ENCODE data around the gene BCAR3.

Gene BCAR3

DNA sequence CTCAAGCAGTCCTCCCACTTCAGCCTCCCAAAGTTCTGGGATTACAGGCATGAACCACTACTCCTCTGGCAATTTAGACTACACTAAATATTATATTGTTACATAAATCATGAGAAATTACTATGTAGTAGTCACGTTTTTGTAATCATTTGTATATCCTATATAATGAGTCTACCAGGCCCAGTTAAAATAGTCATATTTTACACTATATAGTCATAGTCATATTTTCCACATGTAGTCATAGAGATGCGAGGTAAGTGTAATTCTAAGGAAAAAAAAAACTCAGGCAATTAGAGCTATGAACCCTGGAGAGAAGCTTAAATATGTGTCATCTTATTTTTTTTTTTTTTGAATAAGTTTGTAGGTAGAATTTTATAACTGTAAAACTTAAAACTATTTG lies 143.7 kb downstream of the BCAR3 start:
- DNase-seq, result no peak

DNA sequence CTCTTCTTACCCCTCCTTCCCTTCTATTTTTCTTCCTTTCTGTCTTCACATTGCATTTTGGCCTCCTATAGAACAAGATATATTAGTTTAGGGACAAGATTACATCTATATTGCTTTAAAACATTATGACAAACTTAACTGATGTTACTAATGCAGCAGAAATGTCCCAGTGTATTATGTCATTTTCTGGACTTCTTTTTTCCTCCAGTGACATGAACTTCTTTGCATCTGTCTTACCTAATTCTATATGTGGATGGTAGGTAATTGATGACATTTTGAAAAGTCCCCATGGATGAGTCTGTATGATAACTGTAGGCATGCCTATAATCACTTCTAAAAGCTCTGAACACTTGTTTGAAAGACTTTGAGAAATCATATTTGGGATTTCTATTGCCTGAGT lies 144.2 kb downstream of the BCAR3 start:
- no peak for DNase-seq

DNA sequence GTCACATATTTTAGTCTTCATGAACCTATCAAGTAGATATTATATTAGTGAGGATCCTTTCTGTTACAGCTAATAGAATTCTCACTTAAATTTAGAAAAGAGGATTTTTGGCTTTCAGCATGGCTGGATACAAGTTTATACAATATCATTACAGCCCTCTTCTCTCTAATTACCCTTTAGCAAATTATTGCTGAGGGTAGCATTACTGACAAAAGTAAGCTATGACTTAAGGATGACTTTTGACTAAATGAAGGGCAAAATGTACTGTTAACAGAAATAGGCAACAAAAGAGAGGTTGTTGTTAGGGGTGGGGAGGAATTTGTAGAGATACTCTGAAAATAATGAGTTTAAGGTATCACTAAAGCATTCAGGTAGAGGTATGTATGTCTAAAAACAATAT lies 148.0 kb downstream of the BCAR3 start:
- no peak for DNase-seq

DNA sequence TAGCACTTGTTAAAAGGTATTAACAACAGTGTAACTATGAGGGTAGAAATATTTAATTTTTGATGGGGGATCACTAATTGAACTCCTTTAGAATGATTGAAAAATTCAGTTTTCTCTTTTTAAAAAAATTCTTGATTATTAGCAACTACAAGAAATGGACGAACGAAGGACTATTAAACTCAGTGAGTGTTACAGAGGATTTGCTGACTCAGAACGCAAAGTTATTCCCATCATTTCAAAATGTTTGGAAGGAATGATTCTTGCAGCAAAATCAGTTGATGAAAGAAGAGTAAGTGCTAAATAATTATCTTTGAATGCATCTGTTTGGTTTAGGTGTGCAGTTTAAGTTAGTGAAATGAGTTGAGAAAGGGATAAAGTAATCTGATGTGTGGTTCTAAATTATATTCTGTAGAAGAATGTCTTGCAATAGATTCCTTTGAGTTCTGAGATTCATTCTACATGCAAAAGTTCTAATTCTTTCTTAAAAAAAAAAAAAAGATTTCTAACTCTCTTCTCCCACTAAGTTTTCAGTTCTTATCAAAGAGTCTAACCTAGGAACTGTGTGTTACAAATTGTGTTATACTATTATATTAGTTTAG lies 148.8 kb downstream of the BCAR3 start:
- DNase-seq, result no peak

DNA sequence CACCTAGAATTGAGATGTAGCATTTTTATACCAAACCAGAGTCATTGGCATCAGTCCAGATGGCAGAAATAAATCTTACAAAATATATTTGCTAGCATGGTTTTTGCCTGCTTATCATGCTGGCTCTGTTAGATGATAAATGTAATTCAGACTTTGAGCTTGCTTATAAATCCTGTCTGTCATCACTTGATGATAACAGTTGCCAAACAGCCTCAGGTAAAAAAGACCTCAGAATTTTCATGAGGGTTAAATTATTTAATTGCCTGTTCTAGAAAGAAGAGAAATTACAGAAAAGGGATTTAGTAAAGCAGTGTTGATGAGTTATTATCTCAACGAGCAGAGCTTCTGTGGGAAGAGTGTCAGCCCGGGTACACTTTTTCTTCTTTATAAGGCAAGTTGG lies 150.4 kb downstream of the BCAR3 start:
- no peak for DNase-seq

DNA sequence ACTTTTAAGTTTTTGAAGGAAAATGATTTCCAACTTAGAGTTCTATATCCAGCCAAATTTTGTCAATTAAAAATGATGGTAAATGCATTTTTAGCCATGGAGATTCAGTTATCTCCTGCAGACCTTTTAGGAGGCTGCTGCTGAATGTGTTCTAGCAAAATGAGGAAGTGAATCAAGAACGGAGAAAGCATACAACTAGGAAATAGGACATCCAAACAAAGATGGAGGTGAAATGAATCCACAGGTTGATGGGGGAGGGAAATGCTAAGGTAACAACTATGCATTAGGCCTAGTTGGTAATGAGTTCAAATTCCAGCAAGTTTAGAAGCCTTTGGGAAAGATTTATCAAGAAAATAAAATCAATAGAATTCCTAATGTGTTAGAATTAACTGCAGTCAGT lies 153.2 kb downstream of the BCAR3 start:
- peak in 2 of 4 experiments; percentile 21 to 30 for DNase-seq

DNA sequence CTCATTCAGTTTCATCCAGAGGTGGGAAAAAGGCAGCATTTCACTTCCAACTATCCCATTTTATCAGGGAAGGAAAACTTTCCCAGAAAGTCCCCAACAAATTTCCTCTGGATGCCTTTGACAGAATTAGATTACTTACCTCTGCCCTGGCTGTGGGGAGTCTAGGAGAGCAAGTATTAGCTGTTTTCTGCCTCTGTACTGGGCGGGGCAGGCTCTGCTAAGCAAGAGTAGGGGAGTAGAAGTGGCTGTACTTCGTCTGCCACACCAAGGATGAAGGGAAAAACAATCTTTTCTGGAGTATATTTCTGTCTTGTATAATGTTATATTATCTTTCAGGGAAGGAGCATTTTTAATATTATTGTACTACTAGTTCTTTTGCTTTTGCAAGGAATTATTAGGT lies 155.2 kb downstream of the BCAR3 start:
- DNase-seq, result no peak

DNA sequence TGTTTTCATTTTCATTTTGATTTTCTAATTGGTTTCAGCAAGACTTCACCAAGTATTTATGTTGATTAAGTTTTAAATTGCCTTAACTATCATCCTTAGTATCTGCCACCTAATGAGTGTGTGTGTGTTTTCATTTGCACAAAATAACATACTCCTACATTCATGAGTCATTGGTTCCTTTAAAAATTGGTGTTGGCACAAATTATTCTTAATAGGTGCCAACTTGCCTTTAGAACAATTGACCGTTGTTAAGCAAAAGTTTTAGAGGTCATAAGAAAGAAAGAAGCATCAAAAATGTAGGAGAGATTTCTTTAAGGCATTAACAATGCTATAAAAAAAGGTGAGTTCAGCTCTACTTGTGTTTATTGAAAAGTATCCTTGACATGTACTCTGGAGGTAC lies 156.2 kb downstream of the BCAR3 start:
- no peak for DNase-seq

DNA sequence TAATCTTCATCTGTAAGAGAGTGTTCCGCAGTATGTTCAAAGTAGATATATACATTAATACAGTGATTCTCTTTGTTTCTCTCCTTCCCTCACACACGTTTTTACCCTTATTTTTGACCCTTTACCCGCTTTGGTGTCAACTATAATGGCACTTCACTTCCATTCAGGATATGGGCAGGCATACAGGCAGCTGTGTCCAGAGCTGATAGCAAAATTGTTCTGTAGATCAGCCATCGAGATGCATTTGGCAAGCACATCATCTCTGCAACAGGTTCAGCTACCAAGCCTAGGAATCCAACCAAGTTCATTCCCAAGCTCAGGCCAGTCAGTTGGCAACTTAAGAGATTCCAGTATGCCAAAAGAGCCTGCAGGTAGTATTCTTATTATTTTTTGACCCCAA lies 158.9 kb downstream of the BCAR3 start:
- no peak for DNase-seq

DNA sequence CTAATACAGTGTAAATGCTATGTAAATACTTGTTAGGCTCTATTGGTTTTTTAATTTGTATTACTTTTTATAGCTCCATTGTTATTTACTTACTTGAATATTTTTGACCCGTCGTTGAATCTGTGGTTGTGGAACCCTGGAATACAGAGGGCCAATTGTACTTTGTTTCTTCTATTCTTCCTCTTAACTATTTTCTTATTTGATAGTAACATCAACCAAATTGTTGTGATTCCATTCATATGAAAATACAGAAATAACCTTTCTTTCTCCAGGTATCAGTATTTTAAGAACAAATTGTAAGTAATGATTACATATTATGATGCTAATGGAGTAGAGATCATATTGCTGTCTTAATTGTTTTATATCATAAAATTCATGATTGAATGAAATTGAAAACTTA lies 160.0 kb downstream of the BCAR3 start:
- DNase-seq, result no peak

DNA sequence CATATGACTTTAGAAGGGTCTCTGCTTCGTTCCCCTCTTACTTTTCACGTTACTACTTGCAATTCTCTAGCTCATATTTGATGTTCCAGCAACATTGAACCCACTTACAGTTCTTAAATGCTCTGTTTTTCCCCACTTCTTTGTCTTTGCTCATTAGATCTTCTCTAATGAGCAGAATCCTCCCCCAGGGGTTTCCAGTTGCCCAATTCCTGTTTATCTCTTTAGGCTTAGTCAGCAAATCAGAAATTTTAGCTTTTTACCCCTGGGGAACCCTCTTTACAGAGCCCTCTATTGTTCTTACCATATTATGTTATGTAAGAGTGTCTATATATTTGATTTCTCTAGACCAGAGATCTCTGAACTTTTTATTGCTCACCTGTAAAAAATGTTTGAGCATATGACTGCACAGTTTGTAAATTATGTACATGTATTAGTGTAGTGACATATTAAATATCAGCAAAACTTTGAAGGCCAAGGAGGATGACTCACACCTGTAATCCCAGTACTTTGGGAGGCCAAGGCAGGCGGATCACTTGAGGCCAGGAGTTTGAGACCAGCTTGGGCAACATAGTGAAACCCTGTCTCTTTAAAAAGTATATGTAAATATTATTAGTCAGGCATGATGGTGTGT lies 162.3 kb downstream of the BCAR3 start:
- DNase-seq, result no peak

DNA sequence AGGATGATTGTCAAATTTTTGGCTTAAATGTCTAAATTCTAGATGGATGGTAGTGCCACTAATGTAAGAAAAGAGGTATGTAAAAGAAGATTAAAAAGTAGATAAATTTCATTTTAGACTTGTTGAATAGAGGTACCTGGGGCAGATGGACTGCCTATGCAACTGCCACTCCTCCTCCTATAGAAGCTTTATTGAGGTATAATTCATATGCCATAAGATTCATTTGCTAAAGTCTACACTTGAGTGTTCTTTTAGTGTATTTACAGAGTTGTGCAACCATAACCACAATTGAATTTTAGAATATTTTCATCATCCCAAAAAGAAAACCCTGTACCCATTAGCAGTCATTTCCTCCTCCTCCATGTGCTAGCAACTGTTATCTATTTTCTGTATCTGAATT lies 163.1 kb downstream of the BCAR3 start:
- no peak for DNase-seq

DNA sequence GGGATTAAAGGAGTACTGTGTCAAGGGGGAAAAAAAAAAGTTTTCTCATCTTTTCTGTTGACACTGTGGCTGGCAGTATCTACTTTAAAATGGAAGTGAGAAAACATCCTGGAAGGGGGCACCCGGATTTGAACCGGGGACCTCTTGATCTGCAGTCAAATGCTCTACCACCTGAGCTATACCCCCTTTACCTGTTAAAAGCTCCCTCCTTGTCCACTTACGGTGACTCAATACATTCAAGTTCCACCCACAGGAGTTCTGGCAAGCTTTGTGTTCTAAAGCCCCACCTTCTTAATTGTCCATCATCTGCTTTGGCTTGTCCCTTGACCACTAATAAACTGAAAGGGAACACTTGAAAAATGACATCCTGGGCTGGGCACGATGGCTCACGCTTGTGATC lies 165.5 kb downstream of the BCAR3 start:
- no peak for DNase-seq
